HG02642 (cell line): ENCODE data around the gene C20orf144.

Experiments
- ATAC-seq: cut with Tn5 transposase; IDR thresholded peaks from one replicate; pipeline ENCODE4 v1.9.1; 2021; ENCODE audit warnings: mild to moderate bottlenecking; ENCODE audit not compliant: unreplicated experiment, poor library complexity

Gene C20orf144

DNA sequence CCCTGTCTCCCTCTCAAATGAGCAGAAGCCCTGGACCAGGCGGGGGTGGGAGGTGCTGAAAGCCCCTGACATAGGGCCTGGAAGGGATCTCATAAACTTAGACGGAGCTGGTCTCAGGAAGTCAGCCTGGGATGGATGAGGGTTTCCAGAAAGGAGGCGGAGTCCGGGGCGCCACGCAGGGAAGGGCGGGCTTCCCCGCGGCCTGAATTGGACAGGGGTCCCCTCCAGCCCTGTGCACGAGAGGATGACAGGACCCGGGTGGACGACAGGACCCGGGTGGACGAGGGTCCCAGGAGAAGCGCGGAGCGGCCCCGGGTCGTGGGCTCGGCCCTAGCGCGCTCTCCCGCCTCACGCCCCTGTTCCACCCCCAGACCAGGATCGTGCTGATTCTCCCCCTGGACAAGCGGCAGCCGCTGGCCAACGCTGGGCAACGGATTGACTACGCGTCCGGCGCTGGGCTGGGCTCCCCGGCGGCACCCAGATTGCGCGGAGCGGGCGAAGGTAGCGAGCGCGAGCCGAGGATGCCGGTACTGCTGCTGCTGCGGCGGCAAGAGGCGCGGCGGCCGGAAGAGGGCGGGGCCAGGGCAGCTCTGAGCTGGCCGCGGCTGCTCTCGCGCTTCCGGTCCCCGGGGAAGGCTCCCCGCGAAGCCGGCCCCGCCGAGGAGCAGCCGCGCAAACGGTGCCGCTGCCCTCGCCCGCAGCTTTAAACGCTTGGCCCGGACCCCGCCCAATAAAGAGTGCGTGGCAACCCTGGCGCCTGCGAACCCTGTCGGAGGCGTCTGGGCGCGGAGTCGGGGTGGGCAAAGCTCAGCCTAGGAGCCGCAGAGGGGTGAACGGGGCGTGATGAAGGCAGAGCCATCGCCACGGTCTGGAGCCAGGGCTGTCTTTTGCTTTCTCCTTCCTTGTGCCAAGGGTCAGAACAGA is 1.3 kb downstream of the C20orf144 start:
- peak; percentile 47 for ATAC-seq

- ATAC-seq = no peak
Measured at GRCh38 chr20:33664085-33664761, 2.1 kb downstream of the C20orf144 start.

- ATAC-seq = no peak
Measured at GRCh38 chr20:33664762-33665144, 2.6 kb downstream of the C20orf144 start.

- ATAC-seq = peak; percentile 68
Measured at GRCh38 chr20:33666293-33667244, 4.4 kb downstream of the C20orf144 start, which contains the start of gene ACTL10. ACTL10 (plus strand) TSS chr20:33666943; CDS start chr20:33667498, 555 bp downstream.

- peak; percentile 18 for ATAC-seq
Measured at GRCh38 chr20:33667245-33667675, 5.1 kb downstream of the C20orf144 start.

GRCh38 chr20:33667676-33668465 is 5.7 kb downstream of the C20orf144 start:
- ATAC-seq = peak; percentile 39

DNA sequence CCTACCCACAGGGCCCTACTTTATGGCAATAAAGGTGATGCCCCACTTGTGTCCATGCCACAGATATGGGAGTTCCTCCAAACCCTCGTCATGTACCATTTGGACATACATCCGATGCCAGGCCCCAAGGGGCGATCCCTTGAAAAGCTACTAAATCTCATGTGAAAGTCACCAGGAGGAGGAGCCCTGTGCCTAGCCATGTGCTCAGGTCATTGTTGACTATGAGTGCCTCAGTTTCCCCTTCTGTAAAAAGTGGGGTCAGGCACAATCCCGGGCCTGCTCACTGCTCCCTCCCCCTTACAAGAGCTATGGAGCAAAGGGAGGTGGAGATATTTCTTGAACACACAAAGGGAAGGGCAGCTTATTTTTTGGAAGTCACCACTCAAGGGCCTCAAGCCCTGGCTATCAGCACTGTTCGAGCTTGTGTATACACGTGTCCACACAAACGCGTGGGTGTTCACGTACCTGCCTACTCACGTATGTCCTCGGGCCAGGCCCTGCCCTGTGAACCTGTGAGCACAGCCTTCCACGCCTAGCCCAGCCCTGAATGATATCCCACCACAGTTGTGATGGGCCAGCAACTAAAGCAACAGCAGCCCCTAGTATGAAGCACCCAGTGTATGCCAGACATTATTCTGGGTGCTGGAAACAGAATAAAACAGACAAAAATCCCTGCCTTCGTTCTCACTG is 6.5 kb downstream of the C20orf144 start:
- ATAC-seq = no peak

- ATAC-seq = no peak
Measured at GRCh38 chr20:33669224-33669623, 7.1 kb downstream of the C20orf144 start.

GRCh38 chr20:33669873-33670640 is 7.9 kb downstream of the C20orf144 start:
- ATAC-seq = no peak

DNA sequence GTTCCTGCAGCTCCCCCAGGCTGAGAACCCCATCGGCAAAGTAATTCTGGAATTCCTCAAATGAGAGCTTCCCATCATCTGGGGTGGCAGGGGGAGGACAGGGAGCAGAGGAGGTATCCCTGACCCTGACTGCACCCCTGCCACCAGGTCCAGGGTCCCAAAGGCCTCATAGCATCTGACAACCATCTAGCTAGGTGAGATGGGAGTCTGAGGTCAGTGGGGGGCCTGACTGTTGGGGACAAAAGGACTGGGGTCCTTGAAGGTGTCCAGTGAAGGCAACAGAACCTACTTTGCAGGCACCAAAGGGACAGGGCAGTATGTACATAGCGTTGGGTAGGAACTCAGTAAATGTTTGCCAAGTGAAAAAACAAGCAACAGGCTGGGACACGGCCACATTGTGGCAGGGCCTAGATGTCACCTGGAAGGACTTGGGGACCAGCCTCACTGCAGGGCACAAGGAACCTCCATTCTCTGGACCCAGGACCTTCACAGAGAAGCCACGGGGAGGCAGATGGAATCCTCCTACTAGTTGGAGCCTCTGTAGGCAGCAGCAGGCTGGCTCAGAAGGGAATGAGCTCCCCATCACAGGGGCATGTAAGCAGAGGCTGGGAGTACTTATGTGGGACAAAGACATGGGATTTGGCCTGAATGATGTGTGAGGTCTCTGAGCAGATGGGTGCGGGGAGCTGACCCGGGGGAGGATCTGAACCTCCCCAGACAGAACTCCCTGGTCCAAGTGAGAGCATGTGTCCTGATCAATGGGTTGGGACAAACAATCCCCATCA is 8.8 kb downstream of the C20orf144 start:
- ATAC-seq = no peak

DNA sequence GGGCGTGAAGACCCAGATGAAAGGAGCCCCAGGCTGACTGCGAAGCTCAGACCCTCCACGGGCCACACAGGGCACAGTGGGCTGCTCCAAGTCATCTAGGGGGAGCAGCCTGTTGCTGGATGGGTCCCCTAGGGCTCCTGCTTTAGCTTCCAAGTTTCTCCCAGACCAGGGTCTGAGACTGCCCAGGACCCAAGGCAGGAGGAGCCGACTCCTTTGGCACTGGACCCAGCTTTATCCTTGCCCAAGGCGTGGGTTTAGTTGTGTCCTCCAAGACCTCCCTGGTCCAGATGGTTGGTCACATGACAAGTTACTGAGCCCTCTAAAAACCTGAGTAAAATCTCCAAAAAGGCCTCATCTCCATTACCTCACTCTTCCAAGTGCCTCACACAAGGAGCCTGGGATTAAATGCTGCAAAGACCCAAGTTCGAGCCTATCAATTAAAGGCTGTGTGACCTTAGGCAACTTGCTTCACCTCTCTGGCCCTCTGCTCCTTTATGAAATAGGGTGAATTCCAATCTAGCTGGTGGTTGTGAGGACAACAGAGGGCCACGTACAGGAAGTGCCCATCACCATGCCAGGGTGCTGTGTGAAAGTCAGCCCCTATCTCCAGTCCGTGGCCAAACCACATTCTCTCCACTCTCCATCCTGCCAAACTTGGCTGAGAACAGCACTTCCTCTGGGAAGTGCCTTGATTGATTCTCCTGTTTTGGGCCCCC is 9.6 kb downstream of the C20orf144 start:
- no peak for ATAC-seq

DNA sequence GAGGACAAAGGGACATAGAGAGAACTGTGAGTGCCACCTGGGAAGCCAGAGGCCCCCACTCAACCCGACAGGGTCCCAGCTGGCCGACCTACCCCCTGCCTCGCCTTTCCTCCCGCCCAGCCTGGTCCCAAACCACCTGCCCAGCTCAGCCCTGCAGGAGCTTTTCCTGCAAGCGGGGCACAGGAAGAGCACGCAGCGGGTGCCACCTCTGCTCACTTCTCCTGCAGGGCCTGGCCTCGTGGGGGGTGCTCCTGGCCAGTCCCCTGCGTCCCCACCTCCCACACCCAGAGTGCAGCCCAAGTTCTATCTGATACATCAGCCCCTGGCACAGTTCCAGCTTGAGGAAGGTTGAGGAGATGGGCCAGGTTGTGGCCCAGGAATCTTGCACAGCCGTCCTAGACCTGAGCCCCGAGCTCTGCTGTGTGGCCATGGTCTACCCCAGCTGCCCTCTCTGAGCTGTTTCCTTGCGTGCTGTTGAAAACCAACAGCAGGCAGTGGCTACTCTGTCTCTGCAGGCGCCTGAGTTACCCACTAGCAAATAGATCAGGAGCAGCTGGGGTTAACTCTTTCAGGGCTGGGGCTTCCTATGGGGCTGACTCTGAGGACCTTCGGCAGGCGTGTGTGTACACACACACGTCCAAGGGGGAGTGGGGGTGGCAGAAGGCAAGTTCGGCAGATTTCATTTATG is 10.4 kb downstream of the C20orf144 start:
- ATAC-seq = no peak

- ATAC-seq = no peak
Measured at GRCh38 chr20:33673114-33673409, 10.9 kb downstream of the C20orf144 start.

GRCh38 chr20:33673410-33674293 is 11.5 kb downstream of the C20orf144 start:
- no peak for ATAC-seq

GRCh38 chr20:33674294-33675135 is 12.4 kb downstream of the C20orf144 start, which contains the start of gene NECAB3:
NECAB3 (minus strand) TSS chr20:33674428; CDS start chr20:33674352, 76 bp downstream.
- peak; percentile 55 for ATAC-seq
